Prostate gland (tissue), 2 donors: ENCODE data around the gene STX16.

Experiments
- CTCF ChIP-seq, 4 experiments: fragments of 200-600 bp in 2 of 4; fragments of 450-650 bp in 2 of 4; sonication (generic) in 2 of 4; IDR thresholded peaks; 1 replicate in 3 of 4; 2 replicates in 1 of 4; pipeline ENCODE4 v1.5.1; 2016 to 2019; ENCODE audit warnings: antibody characterized with exemption in 4 of 4, mild to moderate bottlenecking in 2 of 4, moderate library complexity in 2 of 4
- POLR2A ChIP-seq: fragments of 450-650 bp; IDR thresholded peaks from one replicate; pipeline ENCODE4 v1.6.1; 2016; ENCODE audit warnings: antibody characterized with exemption, mild to moderate bottlenecking

GRCh38 chr20:58624687-58625086 is 26.4 kb upstream of the STX16 start:
- TF ChIP-seq POLR2A (no peak), CTCF (IDR thresholded peaks at IDR 0.05) (no peak)
